PC-9 (cell line): ENCODE measurements around the gene ERVK3-1. TPM values are rescaled to one million over a fixed set of nuclear protein-coding genes. Genes with fewer than 3 reads are reported as not detected.

Experiments
- BruUV-seq: library from RNA; stranded (reverse); fragments of 400-500 nt; replicated peaks from 2 replicates; lab custom pipeline; 2021; lab: Mats Ljungman, UMichigan
- CTCF ChIA-PET: fragments of 300-600 bp; sonication (Branson Sonifier 250); formaldehyde crosslinking; loops from one replicate; lab custom pipeline; 2022; ENCODE audit warnings: antibody characterized with exemption; lab: Charles Lee
- POLR2A ChIA-PET: fragments of 300-600 bp; sonication (Branson Sonifier 250); formaldehyde crosslinking; loops from one replicate; lab custom pipeline; 2022; ENCODE audit warnings: antibody characterized with exemption; ENCODE audit not compliant: unreplicated experiment; lab: Charles Lee
- DNase-seq, 2 experiments: peaks; one replicate each; pipeline versions ENCODE4 v3.0.0 to v3.0.0-alpha.2; 2015 to 2022; ENCODE audit warnings: mixed read lengths in 1 of 2
- H2AFZ ChIP-seq: fragments of 200-600 bp; sonication (generic); 2 replicates; pipeline ENCODE4 v1.8.1; 2017; ENCODE audit warnings: antibody characterized with exemption
- H3F3A ChIP-seq: fragments of 200-600 bp; sonication (generic); 2 replicates; pipeline ENCODE4 v1.8.1; 2017; ENCODE audit warnings: antibody characterized with exemption, mild to moderate bottlenecking, low read depth; ENCODE audit not compliant: insufficient read depth
- H3K27ac ChIP-seq: fragments of 200-600 bp; sonication (generic); 2 replicates; pipeline ENCODE4 v1.6.1; 2016; ENCODE audit warnings: mixed run types
- H3K27me3 ChIP-seq: fragments of 200-600 bp; sonication (generic); 2 replicates; pipeline ENCODE4 v1.6.1; 2016; ENCODE audit warnings: low read depth, mixed run types; ENCODE audit not compliant: insufficient read depth
- H3K36me3 ChIP-seq: fragments of 200-600 bp; sonication (generic); 2 replicates; pipeline ENCODE4 v1.6.1; 2016; ENCODE audit warnings: low read depth, mixed run types
- H3K4me1 ChIP-seq: fragments of 200-600 bp; sonication (generic); replicated peaks from 2 replicates; pipeline ENCODE4 v1.6.1; 2016; ENCODE audit warnings: mixed run types; ENCODE audit not compliant: insufficient read depth
- H3K4me2 ChIP-seq: fragments of 200-600 bp; sonication (generic); 2 replicates; pipeline ENCODE4 v1.6.1; 2017; ENCODE audit warnings: mixed run types
- H3K4me3 ChIP-seq: fragments of 200-600 bp; sonication (generic); 2 replicates; pipeline ENCODE4 v1.6.1; 2016; ENCODE audit warnings: mixed run types
- H3K79me2 ChIP-seq: fragments of 200-600 bp; sonication (generic); 2 replicates; pipeline ENCODE4 v1.6.1; 2017; ENCODE audit warnings: low read depth, mixed run types
- H3K9me2 ChIP-seq: fragments of 200-600 bp; sonication (generic); 2 replicates; pipeline ENCODE4 v1.8.1; 2017; ENCODE audit warnings: mild to moderate bottlenecking; ENCODE audit not compliant: insufficient read depth
- H3K9me3 ChIP-seq: fragments of 200-600 bp; sonication (generic); 2 replicates; pipeline ENCODE4 v1.8.1; 2016; ENCODE audit warnings: low read depth; ENCODE audit not compliant: insufficient read depth
- H4K20me1 ChIP-seq: fragments of 200-600 bp; sonication (generic); 2 replicates; pipeline ENCODE4 v1.8.1; 2017; ENCODE audit not compliant: insufficient read depth
- CTCF ChIP-seq: fragments of 200-600 bp; sonication (generic); conservative IDR thresholded peaks from 2 replicates; pipeline ENCODE4 v1.6.1; 2017; ENCODE audit warnings: mixed run types, antibody characterized with exemption, mild to moderate bottlenecking, moderate library complexity
- EZH2 ChIP-seq: fragments of 200-600 bp; sonication (generic); IDR thresholded peaks from 2 replicates; pipeline ENCODE4 v1.8.0; 2017; ENCODE audit warnings: antibody characterized with exemption, low read depth
- intact Hi-C: fragments of 100-400 bp; cut with micrococcal nuclease; formaldehyde crosslinking; loops from one replicate; pipeline ENCODE4 v1.10.0; 2022; ENCODE audit not compliant: unreplicated experiment
- total RNA-seq: library from RNA; stranded (reverse); gene quantifications from 2 replicates; pipeline ENCODE4 v1.2.3, GENCODE V29; 2021

ERVK3-1 gene
- total RNA-seq, 1 experiment from 2014 or later: 21.3 TPM

GRCh38 chr19:58277197-58277596 lies 28.0 kb upstream of the ERVK3-1 start:
- intact Hi-C loops: no loop called here
- H3K9me2 ChIP-seq: no peaks in the 10 kb centered on the region
- H3K36me3 ChIP-seq: no peaks in the 10 kb centered on the region
- ChIA-PET POLR2A (no interaction called here), CTCF (no interaction called here)
- H3K79me2 ChIP-seq: peaks cover 26% of the 10 kb centered on the region
- no peak for DNase-seq
- peaks cover 6% of the 10 kb centered on the region; the same call in 1 of the 2 replicates for H3K4me1 ChIP-seq
- TF ChIP-seq EZH2 (no peak), CTCF (no peak)
- H3K4me3 ChIP-seq: no peak overlapping the region
- no peak overlapping the region for H3K4me2 ChIP-seq
- H3K27me3 ChIP-seq: no peaks in the 10 kb centered on the region
- H2AFZ ChIP-seq: no peak overlapping the region
- no TSS peak for BruUV-seq
- H3K9me3 ChIP-seq: no peaks in the 10 kb centered on the region
- H3F3A ChIP-seq: peaks cover 6% of the 10 kb centered on the region; the same call in 1 of the 2 replicates
- no peak overlapping the region for H3K27ac ChIP-seq
- H4K20me1 ChIP-seq: no peaks in the 10 kb centered on the region

GRCh38 chr19:58277748-58278540 lies 27.2 kb upstream of the ERVK3-1 start:
- 0 out of 2 replicates have a peak overlapping the region, but pooled peaks have one; percentile 17 for H3K27ac ChIP-seq
- TF ChIP-seq EZH2 (no peak), CTCF (no peak)
- peak overlapping the region; percentile 76 for H3K4me2 ChIP-seq
- no peaks in the 10 kb centered on the region for H4K20me1 ChIP-seq
- BruUV-seq: TSS peak; percentile 54
- H3K9me3 ChIP-seq: no peaks in the 10 kb centered on the region
- CTCF ChIA-PET: no interaction called here
- peaks cover 26% of the 10 kb centered on the region for H3K79me2 ChIP-seq
- H3K9me2 ChIP-seq: no peaks in the 10 kb centered on the region
- peaks cover 6% of the 10 kb centered on the region; the same call in 1 of the 2 replicates for H3F3A ChIP-seq
- H3K4me1 ChIP-seq: peaks cover 6% of the 10 kb centered on the region; the same call in 1 of the 2 replicates
- POLR2A ChIA-PET: interaction anchor here (0.6 kb wide), 2 partner anchors 49 to 532 kb away, joined by 4 to 5 read pairs; partner anchors contain the start of genes ZNF776 and ZSCAN22
- H2AFZ ChIP-seq: peak overlapping the region; percentile 95
- H3K4me3 ChIP-seq: peak overlapping the region; percentile 79
- H3K27me3 ChIP-seq: no peaks in the 10 kb centered on the region
- DNase-seq: no peak
- intact Hi-C loops: loop anchor here (1.0 to 2.0 kb wide), 3 partner anchors 27 to 95 kb away; partner anchors contain the start of genes ERVK3-1, ZNF274 and ZSCAN22
- no peaks in the 10 kb centered on the region for H3K36me3 ChIP-seq

GRCh38 chr19:58278541-58279041 lies 26.6 kb upstream of the ERVK3-1 start, which contains the start of gene ZNF8:
ZNF8 (plus strand) TSS chr19:58278955; CDS start chr19:58279082, 127 bp downstream.
- POLR2A ChIA-PET: interaction anchor here (0.6 kb wide), 2 partner anchors 48 to 532 kb away, joined by 4 to 5 read pairs; partner anchors contain the start of genes ZNF776 and ZSCAN22
- Histone ChIP-seq H3K4me1 (peaks cover 6% of the 10 kb centered on the region; the same call in 1 of the 2 replicates), H4K20me1 (no peaks in the 10 kb centered on the region), H3K36me3 (no peaks in the 10 kb centered on the region), H3K27ac (0 out of 2 replicates have a peak within 1 kb of the TSS, but pooled peaks have one; percentile 17), H3K79me2 (peaks cover 26% of the 10 kb centered on the region), H3K4me3 (peak within 1 kb of the TSS; percentile 79), H3K9me2 (no peaks in the 10 kb centered on the region), H3F3A (peaks cover 6% of the 10 kb centered on the region; the same call in 1 of the 2 replicates), H3K27me3 (no peaks in the 10 kb centered on the region), H3K9me3 (no peaks in the 10 kb centered on the region), H2AFZ (peak within 1 kb of the TSS; percentile 95), H3K4me2 (peak within 1 kb of the TSS; percentile 76)
- intact Hi-C loops: loop anchor here (1.0 to 2.0 kb wide), 3 partner anchors 27 to 96 kb away; partner anchors contain the start of genes ERVK3-1, ZNF274 and ZSCAN22
- DNase-seq: peak; percentile 92 to 97
- no TSS peak for BruUV-seq
- CTCF ChIA-PET: no interaction called here
- TF ChIP-seq CTCF (no peak), EZH2 (no peak)
